GM21367 (cell line): Measurements from ENCODE around the gene APLP2.
"Not testable (repeated sequence)": the region's sequence is repeated elsewhere in the genome, so short reads cannot be mapped to it uniquely, and the experiment has no call there.

ENCODE experiments used
- ATAC-seq: cut with Tn5 transposase; IDR thresholded peaks from one replicate; pipeline ENCODE4 v1.9.1; 2021; ENCODE audit not compliant: unreplicated experiment

The APLP2 gene

DNA sequence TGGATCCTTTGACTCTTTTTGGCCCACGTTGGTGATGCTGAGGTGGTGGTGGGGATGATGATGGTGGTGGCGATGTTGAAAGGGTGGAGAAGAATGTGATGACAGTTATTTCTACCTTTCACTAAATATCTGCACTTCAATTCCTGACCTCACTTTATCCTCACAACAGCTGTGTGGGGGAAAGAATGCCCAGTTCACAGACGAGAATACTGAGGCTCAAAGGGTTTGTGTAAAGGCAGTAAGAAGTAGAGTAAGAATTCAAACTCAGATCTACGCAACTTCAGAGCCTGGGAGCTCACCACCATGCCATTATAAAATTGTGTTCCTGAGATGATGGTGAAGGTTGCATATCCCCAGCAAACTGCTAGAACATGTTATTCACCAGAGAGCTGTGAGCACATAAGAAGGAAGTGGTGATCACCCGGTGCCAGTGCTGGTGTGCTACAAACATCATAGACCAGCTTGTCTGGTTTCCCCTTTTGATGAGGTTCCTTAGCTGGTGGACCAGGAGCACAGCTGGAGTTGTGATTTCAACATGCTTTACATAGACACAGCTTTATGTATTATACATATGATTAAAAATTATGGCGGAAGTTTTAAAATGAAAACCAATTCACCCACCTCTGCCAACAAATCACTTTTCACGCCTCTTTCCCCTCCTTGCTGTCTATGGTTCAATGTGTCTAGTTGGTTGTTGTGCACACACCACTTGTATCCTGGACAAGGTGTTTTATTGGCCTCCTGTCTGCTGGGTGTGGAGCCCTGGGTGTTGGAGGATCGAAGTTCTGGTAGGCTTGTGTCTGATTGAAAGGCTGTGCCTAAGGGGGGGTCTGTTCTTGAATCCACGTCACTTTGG lies 96.1 kb downstream of the APLP2 start:
- no peak for ATAC-seq

DNA sequence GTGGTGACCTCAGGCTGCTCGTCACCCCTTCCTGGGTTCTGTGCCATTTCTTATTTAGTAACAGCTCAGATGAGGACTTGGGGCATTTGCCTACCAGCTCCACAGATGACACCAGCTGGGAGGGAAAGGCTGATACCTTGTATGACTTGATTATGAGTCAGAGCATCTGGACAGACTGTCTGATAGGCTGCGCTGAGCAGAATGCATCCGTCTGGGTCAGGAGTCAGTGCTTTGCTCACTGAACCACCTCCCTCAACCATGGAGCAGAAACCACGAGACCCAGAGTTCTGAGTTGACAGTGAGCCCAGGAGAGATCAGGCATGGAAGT lies 96.7 kb downstream of the APLP2 start:
- no peak for ATAC-seq

DNA sequence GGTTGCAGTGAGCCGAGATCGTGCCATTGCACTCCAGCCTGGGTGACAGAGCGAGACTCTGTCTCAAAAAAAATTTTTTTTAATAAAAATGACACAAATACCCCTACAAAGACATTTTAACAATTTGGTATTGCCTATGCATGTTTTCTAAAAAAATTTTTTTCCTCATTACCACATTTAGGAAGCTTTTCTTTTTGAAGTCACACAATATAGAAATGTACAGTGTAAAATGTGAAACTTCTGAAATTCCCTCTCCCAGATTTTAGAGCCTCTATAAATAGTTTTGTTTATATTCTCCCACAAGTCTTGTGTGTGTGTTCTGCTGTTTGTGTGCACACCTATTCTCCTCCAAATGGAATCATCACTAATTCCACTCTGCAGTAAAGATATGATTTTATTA lies 97.5 kb downstream of the APLP2 start:
- ATAC-seq = no peak

DNA sequence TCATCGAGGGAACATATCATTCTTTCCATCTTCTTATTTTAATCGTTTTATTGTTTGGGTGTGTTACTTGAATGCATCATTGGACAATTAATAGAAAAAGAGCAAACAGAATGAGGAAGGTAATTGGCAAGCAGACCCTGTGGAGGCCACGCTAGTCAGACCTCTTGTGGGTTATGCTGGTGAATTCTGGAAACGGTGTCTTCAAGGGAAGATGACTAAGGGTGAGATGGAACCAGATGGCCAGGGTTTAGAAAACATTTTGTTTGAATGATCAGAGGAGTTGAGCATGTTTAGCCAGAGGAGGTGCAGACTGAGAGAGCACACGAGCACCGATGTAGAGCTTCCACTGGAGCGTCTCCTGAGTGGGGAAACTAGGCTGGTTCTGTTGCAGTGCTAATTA lies 98.4 kb downstream of the APLP2 start:
- no peak for ATAC-seq

DNA sequence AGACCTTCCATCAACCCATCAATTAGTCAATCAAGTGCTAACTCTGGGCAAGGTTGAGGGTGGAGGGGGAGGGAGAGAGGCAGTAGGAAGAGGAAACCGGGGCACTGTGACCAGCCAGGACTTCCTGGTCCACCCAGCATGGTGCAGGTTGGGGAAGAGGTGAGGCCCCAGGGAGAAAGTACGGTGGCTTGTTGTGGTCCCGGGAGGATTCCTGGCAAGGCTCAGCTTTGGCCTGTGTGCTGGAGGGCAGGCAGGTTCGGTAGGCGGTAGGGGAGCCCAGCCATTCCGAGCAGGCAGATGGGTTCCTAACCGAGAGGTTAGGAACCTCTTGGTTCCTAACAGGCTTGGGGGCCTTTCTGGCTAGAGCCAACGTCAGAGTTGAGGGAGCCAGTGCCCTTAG lies 100.7 kb downstream of the APLP2 start:
- no peak for ATAC-seq

DNA sequence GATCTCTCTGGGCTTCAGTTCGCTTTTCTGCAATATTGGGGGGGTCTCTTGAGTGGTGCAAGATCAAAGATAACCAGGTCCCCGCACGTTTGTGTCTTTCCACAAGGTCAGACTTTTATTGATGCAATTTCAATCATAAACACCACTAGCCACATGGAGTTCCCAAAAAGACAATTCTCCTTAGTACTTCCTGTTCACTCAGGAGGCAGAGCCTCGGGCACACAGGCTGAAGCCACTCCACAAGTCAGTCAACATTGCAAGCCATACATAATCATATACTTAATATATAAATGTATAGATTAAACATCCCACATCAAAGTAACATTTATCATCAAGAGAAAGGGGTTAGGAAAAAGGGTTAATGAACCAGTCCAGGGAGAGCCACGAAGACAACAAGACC lies 101.8 kb downstream of the APLP2 start:
- ATAC-seq = no peak

DNA sequence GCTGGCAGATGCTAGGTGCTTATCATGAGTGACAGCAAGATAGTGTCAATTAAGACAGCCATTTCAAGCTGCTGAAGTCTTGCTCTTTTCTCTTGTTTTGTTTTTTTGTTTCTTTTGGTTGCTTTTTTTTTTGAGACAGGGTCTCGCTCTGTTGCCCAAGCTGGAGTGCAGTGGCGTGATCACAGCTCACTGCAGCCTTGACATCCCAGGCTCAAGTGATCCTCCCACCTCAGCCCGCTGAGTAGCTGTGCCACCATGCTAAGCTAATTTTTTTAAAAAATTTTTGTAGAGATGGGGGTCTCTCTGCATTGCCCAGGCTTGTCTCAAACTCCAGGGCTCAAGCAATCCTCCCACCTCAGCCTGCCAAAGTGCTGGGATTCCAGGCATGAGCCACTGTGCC lies 102.3 kb downstream of the APLP2 start:
- not testable (repeated sequence) for ATAC-seq

DNA sequence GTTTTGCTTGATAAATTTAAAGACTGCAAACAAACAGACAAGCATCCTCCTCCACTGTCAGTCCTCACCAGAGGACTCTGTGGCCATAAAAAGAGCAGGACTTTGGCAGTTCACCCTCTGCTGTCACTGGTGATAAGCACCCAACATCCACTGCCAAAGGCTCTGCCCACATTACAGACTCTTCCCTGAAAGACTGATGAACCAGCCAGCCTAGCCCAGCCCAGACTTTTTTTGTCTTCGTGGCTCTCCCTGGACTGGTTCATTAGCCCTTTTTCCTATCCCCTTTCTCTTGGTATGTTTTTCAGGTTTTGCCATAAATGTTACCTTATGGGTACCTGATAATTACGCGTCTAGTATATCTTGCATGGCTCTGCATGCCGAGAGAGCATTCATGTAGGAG lies 104.9 kb downstream of the APLP2 start:
- no peak for ATAC-seq

DNA sequence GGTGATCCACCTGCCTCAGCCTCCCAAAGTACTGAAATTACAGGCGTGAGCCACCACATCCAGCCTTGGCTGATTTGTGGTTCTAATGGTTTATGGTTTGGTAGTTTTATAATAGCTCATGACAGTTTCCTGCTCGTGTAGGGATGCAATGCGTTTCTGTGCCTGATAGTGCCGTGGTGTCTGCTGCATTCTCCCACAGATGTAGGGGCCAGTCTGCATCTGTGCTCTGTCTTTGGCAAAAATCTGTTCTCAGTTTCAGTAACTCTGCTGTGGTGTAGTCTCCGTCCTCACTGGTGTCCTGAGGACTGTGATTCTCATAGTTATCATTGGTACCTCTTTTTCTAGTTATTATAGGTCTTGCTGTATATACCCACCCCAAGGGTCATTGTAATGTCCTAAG lies 106.2 kb downstream of the APLP2 start:
- ATAC-seq = no peak

DNA sequence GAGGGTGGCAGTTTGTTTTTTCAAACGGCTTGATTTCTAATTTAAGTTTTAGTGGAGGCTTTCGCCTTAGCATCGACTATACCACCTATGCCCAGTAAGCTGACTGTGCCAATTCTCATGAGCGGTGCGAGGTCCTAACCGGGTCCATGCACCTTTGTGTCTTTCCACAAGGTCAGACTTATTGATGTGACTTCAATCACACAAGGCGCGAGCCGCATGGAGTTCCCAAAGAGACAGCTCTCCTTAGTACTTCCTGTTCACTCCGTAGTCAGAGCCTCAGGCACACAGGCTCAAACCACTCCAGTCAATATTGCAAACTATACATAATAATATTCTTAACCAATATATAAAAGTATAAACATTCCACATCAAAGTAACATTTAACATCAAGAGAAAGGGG lies 108.1 kb downstream of the APLP2 start:
- ATAC-seq = no peak

DNA sequence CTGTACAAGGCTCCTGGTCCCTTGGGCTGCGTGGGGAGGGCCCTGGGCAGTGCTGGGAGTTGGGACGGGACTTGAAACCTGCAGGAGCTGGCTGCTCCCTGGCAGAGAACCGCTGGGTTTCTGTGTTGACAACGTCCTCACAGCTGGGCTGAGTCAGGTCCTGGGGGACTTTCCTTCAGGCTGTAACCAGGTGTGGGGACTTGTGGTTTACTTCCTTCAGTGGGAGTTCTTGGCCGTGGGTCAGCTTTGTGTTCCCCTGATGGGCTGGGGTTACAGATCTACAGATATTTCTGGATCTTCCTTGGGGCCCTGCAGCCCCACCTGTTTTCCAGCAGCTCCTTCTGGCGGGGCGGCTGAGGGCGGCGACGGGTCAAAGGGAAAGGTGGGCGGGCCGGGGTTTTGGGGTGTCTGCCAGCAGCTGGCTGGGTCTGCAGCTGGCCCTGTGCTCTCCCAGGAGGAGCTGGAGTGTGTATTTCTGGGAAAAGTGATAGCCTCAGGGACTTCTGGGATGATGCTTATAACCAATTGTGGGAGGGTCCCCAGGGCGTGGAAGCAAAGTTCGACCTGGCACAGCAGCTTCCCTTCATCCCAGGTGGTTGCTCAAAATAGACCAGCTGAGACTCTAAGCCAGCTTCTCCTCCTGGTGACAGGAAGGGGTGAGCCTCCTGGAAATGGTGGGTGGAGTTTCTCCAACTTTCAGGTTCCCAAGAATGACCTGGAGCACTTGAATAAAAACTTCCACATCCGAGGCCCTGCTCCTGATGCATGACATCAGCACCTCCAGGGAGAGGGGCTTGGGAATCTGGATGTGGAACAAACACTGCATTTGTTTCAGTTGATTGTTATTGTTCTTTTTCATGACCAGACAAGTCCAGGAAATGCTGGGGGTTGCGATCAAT lies 109.0 kb downstream of the APLP2 start:
- no peak for ATAC-seq

DNA sequence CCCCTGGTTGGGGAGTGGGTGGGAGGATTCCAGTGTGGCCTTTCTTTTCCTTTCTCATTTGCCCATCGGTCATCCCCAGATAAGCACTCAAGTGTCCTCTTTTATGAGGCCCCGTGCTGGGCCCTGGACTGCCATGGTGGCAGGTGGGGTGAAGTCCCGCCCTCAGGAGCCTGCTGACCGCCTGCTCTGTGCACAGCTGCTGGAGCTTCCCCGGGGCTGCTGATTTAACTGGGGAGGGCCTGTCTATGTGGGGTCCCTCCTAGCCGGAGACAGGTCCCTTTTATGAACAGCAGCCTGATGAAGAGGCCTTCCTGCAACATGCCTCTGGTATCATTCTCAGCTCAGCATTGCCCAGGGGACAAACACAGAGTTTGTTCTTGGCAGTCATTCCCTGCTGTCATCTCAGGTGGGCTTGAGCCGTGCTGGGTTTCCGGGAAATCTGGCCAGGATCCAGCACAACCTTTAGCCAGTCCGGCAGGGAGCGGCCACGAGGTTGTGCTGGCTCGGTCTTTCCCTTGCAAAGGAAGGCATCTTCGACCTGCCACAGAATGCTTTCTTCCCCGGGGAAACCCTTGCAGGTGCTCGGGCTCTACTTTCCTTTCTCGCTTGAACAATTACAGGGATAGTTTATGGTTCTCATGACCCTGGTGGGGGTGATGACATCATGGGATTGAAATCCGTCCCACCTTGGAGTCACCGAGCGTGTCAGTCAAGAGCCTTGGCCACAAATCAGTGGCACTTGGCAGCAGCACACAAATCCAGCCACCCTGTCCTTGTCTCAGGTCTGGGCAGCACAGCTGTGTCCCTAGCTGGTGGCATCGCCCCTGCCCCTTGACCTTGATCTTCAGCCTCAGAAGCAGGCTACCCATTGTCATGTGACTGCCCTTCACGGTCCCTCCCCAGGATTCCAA lies 110.0 kb downstream of the APLP2 start:
- ATAC-seq = no peak

DNA sequence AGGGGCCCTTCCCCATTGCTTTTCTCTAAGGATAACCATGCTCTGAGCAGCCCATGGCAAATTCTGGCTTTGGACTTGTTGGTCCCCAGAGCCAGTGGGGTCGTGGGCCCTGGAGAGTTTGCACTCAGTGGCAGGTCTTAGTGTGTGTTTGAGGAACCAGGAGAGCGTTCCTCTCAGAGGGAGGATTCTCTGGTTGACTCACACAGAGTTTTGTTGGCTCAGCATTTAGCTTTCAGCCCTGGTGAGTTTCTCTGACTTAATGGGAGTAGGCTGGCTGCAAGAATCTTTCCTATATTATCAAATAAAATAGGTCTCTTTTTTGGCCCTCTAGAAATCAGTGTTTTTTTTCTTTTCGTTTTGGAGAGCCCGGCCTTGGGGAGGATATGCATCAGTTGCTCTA lies 110.8 kb downstream of the APLP2 start:
- ATAC-seq = no peak

DNA sequence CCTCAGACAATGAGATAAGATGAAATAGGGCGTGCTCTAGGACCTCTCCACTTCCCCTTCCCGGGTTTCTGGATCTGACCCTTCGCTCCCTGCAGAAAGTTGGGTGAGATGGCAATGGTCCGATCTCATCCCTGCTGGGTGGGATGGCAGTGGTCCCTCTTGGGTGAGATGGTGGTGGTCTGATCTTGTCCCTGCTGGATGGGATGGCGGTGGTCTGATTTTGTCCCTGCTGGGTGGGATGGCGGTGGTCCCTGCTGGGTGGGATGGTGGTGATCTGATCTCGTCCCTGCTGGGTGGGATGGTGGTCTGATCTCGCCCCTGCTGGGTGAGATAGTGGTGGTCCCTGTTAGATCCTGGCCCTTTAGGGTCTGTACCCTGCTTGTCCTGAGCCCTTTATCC lies 111.2 kb downstream of the APLP2 start:
- no peak for ATAC-seq

DNA sequence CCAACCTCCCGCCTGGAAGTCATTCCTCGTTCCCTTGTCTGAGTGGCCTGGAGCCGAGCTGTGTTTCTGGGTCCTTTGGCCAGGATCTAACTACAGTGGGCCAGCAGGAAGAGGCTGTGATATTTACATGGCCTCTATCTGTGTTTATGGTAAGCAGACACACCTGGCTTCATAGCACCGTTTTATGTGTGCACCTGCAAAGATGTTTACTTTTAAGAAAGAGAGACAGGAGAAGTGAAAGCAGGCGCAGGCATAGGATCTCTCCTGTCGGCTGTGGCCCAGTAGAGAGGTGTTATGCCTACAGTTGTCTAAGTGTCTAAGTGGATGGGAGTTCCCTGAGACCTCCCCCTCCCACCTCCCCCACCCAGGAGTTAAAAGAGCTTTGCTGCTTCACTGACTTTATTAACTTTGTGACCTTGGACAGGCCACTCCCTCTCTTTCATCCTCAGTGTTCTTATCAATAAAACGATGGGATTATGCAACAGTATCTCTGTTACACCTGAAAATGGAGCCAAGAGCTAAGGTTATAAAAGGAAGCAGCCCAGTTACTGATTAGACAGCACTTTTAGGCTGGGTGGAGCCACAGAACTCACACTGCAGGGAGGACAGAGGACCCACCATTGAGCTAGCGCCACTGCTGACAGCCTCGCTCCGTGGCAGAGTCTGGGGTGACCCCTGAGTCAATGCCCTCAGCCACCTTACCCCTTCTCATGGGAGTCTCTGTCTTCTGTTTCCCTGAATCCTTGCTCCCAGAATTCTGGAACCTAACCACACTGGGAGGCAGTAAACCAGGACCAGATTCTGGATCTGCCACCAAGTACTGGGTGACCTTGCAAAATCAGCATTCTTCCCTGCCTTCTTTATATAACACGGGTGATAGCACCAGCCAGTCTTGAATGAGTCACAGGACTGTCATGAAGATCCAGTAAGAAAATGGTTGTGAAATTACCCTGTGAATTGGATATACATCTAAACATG lies 111.9 kb downstream of the APLP2 start:
- ATAC-seq = peak; percentile 59

DNA sequence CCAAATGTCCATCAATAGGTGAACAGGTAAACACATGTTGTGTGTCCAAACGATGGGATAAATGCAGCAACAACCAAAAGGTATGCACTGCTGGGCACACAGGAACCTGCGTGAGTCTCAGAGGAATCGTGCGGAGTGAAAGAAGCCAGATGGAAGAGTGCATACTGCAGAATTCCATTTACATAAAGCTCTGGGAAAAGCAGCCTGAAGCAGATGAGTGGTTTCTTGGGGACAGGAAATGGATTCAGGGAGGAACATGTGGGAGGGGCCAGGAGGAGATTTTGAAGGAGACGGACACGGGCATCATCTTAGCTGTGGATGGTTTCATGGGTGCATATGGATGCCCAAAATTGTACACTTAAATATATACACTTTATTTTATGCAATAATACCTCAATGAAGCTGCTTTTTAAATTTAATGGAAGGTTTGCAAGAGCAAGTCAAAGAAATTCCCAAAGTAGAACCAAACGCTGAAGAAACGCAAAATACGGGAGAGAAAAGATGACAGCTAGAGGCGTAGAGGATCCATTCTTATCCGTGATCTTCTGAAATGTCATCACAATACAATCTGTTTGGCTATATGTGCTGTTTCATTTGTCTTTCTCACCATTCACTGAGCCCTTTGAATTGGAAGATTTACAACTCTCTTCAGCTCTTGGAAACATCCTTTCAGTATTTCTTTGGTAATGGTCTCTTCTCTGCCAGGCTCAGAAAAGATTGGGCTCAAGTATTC lies 114.3 kb downstream of the APLP2 start:
- ATAC-seq = no peak

DNA sequence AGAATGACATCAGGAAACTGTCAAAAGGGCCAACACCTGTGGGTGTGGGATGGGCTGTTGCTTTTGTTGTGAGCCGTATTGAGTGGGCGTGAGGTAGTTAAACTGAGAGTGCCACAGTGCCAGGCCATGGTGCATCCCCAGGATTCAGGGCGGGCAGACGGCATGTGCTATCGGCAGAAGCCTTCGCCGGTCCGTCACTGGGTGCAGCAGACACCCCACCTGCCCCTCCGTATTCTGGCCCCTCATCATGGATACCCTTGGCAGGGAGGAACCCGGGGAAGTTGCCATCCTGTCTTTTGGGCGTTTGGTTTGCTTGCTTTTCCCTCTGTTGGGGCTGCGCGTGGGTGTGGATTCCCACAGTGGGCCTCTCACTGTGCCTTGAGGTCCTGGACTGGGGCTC lies 117.4 kb downstream of the APLP2 start:
- no peak for ATAC-seq

DNA sequence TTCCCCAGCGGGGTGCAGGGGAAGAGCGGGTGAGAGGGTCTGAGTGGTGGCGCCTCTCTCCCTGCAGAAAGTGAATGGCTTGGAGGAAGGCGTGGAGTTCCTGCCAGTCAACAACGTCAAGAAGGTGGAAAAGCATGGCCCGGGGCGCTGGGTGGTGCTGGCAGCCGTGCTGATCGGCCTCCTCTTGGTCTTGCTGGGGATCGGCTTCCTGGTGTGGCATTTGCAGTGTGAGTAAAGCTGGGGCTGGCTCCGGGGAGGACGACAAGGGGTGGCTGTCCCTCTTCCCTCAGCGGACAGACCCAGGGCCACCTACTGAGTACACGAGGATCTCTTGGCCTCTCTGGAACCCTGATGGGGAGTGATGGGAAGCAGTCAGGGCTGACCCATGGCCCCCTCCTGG lies 118.4 kb downstream of the APLP2 start:
- ATAC-seq = no peak

DNA sequence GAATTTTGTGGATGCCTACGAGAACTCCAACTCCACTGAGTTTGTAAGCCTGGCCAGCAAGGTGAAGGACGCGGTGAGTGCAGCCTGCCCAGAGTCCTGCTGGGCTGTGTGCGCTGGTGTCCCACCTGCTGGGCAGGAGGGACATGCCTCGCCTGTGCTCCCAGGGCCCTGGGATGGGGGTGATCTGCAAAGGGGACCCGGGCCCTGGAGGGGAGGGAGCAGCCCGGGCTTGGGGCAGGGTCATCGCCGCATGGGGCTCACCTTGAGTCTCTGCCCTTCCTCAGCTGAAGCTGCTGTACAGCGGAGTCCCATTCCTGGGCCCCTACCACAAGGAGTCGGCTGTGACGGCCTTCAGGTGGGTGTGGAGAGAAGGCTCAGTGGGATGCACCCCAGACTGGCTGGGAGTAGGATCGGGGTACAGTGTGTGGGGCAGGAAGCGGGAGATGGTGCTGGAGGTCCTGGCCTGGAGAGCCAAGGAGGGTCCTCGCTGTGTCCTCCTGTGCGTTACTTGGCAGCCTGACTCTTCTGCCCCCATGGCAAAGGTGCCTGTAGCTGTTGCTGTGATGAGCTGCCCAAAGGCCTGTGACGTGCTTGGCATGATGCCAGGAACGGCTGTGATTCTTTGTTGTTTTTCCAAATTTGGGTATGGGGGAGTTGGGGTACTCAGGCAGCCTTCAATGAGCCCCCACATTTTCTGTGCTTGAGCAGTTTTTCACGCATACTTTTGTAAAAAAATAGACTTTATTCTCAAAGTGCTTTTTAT lies 119.1 kb downstream of the APLP2 start:
- ATAC-seq = no peak
